Parathyroid adenoma (tissue), 2 donors: ENCODE measurements around the gene TADA1.
"Not testable (repeated sequence)": the region's sequence is repeated elsewhere in the genome, so short reads cannot be mapped to it uniquely, and the experiment has no call there.

ENCODE experiments used
- H2AFZ ChIP-seq: fragments of 300-600 bp; sonication (generic); one replicate; pipeline ENCODE4 v1.7.0; 2017; ENCODE audit warnings: antibody characterized with exemption, mild to moderate bottlenecking
- H3K27ac ChIP-seq: fragments of 300-600 bp; sonication (generic); one replicate; pipeline ENCODE4 v1.7.0; 2017
- H3K27me3 ChIP-seq: fragments of 300-600 bp; sonication (generic); one replicate; pipeline ENCODE4 v1.7.0; 2017; ENCODE audit warnings: low read length; ENCODE audit not compliant: control insufficient read depth, insufficient read depth
- H3K36me3 ChIP-seq: fragments of 300-600 bp; sonication (generic); one replicate; pipeline ENCODE4 v1.7.0; 2017; ENCODE audit warnings: low read length; ENCODE audit not compliant: control insufficient read depth, insufficient read depth
- H3K4me1 ChIP-seq: fragments of 300-600 bp; sonication (generic); one replicate; pipeline ENCODE4 v1.7.0; 2017; ENCODE audit warnings: control low read depth
- H3K4me2 ChIP-seq: fragments of 300-600 bp; sonication (generic); one replicate; pipeline ENCODE4 v1.7.0; 2017; ENCODE audit warnings: low read length
- H3K4me3 ChIP-seq: fragments of 300-600 bp; sonication (generic); one replicate; pipeline ENCODE4 v1.7.0; 2017; ENCODE audit warnings: low read depth, low read length
- H3K79me2 ChIP-seq: fragments of 300-600 bp; sonication (generic); one replicate; pipeline ENCODE4 v1.7.0; 2017; ENCODE audit warnings: control low read depth
- H3K9ac ChIP-seq: fragments of 300-600 bp; sonication (generic); one replicate; pipeline ENCODE4 v1.7.0; 2017; ENCODE audit warnings: mild to moderate bottlenecking
- H3K9me3 ChIP-seq: fragments of 300-600 bp; sonication (generic); one replicate; pipeline ENCODE4 v1.7.0; 2017; ENCODE audit warnings: low read length; ENCODE audit not compliant: control insufficient read depth
- CTCF ChIP-seq: fragments of 300-600 bp; sonication (generic); IDR thresholded peaks from one replicate; pipeline ENCODE4 v1.7.0; 2017; ENCODE audit warnings: antibody characterized with exemption, mild to moderate bottlenecking
- donor health status: primary hyperparathyroidism.

The TADA1 gene

GRCh38 chr1:166840309-166841274, 35.5 kb downstream of the TADA1 start:
- no peaks in the 10 kb centered on the region for H3K9me3 ChIP-seq
- H3K27me3 ChIP-seq, result no peaks in the 10 kb centered on the region
- peak overlapping the region; percentile 68 for H3K4me2 ChIP-seq
- H3K36me3 ChIP-seq, result no peaks in the 10 kb centered on the region
- H3K4me1 ChIP-seq, result peaks cover 14% of the 10 kb centered on the region
- peak overlapping the region; percentile 38 for H2AFZ ChIP-seq
- peak overlapping the region; percentile 58 for H3K4me3 ChIP-seq
- peaks cover 7% of the 10 kb centered on the region for H3K79me2 ChIP-seq
- peak; percentile 3 for TF ChIP-seq CTCF
- peak overlapping the region; percentile 54 for H3K27ac ChIP-seq
- no peak overlapping the region for H3K9ac ChIP-seq

GRCh38 chr1:166839600-166840308, 36.3 kb downstream of the TADA1 start:
- peaks cover 7% of the 10 kb centered on the region for H3K79me2 ChIP-seq
- no peaks in the 10 kb centered on the region for H3K27me3 ChIP-seq
- H3K9me3 ChIP-seq, result no peaks in the 10 kb centered on the region
- peak overlapping the region; percentile 25 for H2AFZ ChIP-seq
- H3K27ac ChIP-seq, result peak overlapping the region; percentile 54
- H3K4me2 ChIP-seq, result peak overlapping the region; percentile 68
- H3K36me3 ChIP-seq, result no peaks in the 10 kb centered on the region
- peak; percentile 24 for TF ChIP-seq CTCF
- H3K9ac ChIP-seq, result no peak overlapping the region
- H3K4me1 ChIP-seq, result peaks cover 14% of the 10 kb centered on the region
- H3K4me3 ChIP-seq, result peak overlapping the region; percentile 58

- Histone ChIP-seq H3K27ac (peak within 1 kb of the TSS; percentile 85), H3K4me3 (peak within 1 kb of the TSS; percentile 73), H3K9me3 (no peaks in the 10 kb centered on the region), H3K36me3 (no peaks in the 10 kb centered on the region), H3K9ac (peak within 1 kb of the TSS; percentile 35), H3K4me2 (peak within 1 kb of the TSS; percentile 86), H3K27me3 (no peaks in the 10 kb centered on the region), H3K4me1 (peaks cover 14% of the 10 kb centered on the region), H3K79me2 (peaks cover 7% of the 10 kb centered on the region), H2AFZ (peak within 1 kb of the TSS; percentile 81)
- no peak for TF ChIP-seq CTCF
These were observed 37.1 kb downstream of the TADA1 start, which contains the start of gene POGK for GRCh38 chr1:166838766-166839599. Gene POGK (plus strand): TSS chr1:166839475. CDS start chr1:166840957, 1,482 bp downstream.

GRCh38 chr1:166836733-166837132, 39.3 kb downstream of the TADA1 start:
- Histone ChIP-seq H3K79me2 (peaks cover 3% of the 10 kb centered on the region), H3K4me2 (no peak overlapping the region), H3K9ac (no peak overlapping the region), H3K9me3 (no peaks in the 10 kb centered on the region), H3K27me3 (no peaks in the 10 kb centered on the region), H2AFZ (no peak overlapping the region), H3K36me3 (no peaks in the 10 kb centered on the region), H3K27ac (no peak overlapping the region), H3K4me3 (no peak overlapping the region), H3K4me1 (peaks cover 14% of the 10 kb centered on the region)
- no peak for TF ChIP-seq CTCF

- not testable (repeated sequence) for H3K4me1 ChIP-seq, H3K9ac ChIP-seq, H3K79me2 ChIP-seq, H3K4me2 ChIP-seq, H3K27me3 ChIP-seq, H3K27ac ChIP-seq, H3K4me3 ChIP-seq, H3K9me3 ChIP-seq, H2AFZ ChIP-seq, H3K36me3 ChIP-seq
These were observed 46.3 kb downstream of the TADA1 start for GRCh38 chr1:166829762-166830161.
